A549 (cell line): Measurements from ENCODE around the gene ZNF407. TPM values are rescaled to one million over a fixed set of nuclear protein-coding genes. Genes with fewer than 3 reads are reported as not detected.

Experiments used
- ATAC-seq, 2 experiments: fragments of 200-7000 bp in 1 of 2; fragments of >200 bp in 1 of 2; cut with Nextera tagmentation in 1 of 2; cut with Tn5 transposase in 1 of 2; 3 replicates each; pipeline versions ENCODE4 v1.8.0 to v1.9.1; 2018 to 2020; ENCODE audit warnings: mild to moderate bottlenecking in 1 of 2, moderate library complexity in 1 of 2
- CTCF ChIA-PET: fragments of 300-600 bp; sonication (Branson Sonifier 250); formaldehyde crosslinking; extraction: SDS; loops from one replicate; lab custom pipeline; 2021; ENCODE audit warnings: antibody characterized with exemption, inconsistent platforms; lab: Yijun Ruan, JAX
- POLR2A ChIA-PET: fragments of 350-600 bp; formaldehyde crosslinking; extraction: SDS; loops from one replicate; lab custom pipeline; 2021; ENCODE audit warnings: antibody characterized with exemption, inconsistent platforms; lab: Yijun Ruan, JAX
- DNase-seq, 2 experiments: peaks; one replicate each; pipeline versions ENCODE4 v3.0.0 to v3.0.0-alpha.2; 2011 to 2016; ENCODE audit warnings: low read depth in 1 of 2, low spot score in 1 of 2
- FAIRE-seq: peaks from 2 replicates; lab custom pipeline; 2011; peaks lifted over from hg19 to GRCh38; lab: Jason Lieb, UNC
- H3K27ac ChIP-seq, 2 experiments: fragments of >200 bp; sonication (Bioruptor Twin); formaldehyde crosslinking; 3 replicates each; pipeline ENCODE4 v1.5.1; 2016 to 2017
- H3K4me1 ChIP-seq: fragments of >200 bp; sonication (Bioruptor Twin); formaldehyde crosslinking; 3 replicates; pipeline ENCODE4 v1.6.1; 2016
- H3K4me2 ChIP-seq: fragments of >200 bp; sonication (Bioruptor Twin); formaldehyde crosslinking; 3 replicates; pipeline ENCODE4 v1.6.1; 2016
- H3K4me3 ChIP-seq: fragments of >200 bp; sonication (Bioruptor Twin); formaldehyde crosslinking; 3 replicates; pipeline ENCODE4 v1.5.1; 2016
- H3K9me3 ChIP-seq: fragments of >200 bp; sonication (Bioruptor Twin); formaldehyde crosslinking; 3 replicates; pipeline ENCODE4 v1.6.1; 2016
- BCL3 ChIP-seq: fragments of >200 bp; sonication (Bioruptor Twin); formaldehyde crosslinking; IDR thresholded peaks from 3 replicates; pipeline ENCODE4 v1.6.1; 2016
- CBX2 ChIP-seq: fragments of 200-600 bp; sonication (generic); IDR thresholded peaks from 2 replicates; pipeline ENCODE4 v1.6.1; 2016; ENCODE audit warnings: low read depth, mild to moderate bottlenecking, borderline replicate concordance
- CEBPB ChIP-seq, 2 experiments: fragments of >200 bp in 1 of 2; sonication (Bioruptor Twin) in 1 of 2; formaldehyde crosslinking in 1 of 2; IDR thresholded peaks; 2 replicates each; pipeline ENCODE4 v1.6.1; 2012 to 2016
- CHD2 ChIP-seq: fragments of 150-350 bp; IDR thresholded peaks from 2 replicates; pipeline ENCODE4 v1.6.1; 2014; ENCODE audit warnings: low read length; ENCODE audit not compliant: partially characterized antibody
- CHD4 ChIP-seq: fragments of 200-600 bp; sonication (generic); IDR thresholded peaks from 2 replicates; pipeline ENCODE4 v1.6.1; 2016; ENCODE audit warnings: antibody characterized with exemption, mild to moderate bottlenecking, borderline replicate concordance
- EHMT2 ChIP-seq: fragments of 200-600 bp; sonication (generic); IDR thresholded peaks from 2 replicates; pipeline ENCODE4 v1.6.1; 2016; ENCODE audit warnings: antibody characterized with exemption, low read depth, mild to moderate bottlenecking, moderate library complexity
- ELK1 ChIP-seq: fragments of 150-350 bp; IDR thresholded peaks from 2 replicates; pipeline ENCODE4 v1.6.1; 2014; ENCODE audit warnings: low read depth, mild to moderate bottlenecking, low read length
- EP300 ChIP-seq, 2 experiments: fragments of >200 bp; sonication (Bioruptor Twin); formaldehyde crosslinking; IDR thresholded peaks; 2 replicates in 1 of 2; 3 replicates in 1 of 2; pipeline ENCODE4 v1.6.1; 2016 to 2017
- ESRRA ChIP-seq: fragments of 150-350 bp; IDR thresholded peaks from 2 replicates; pipeline ENCODE4 v1.6.1; 2014; ENCODE audit warnings: mild to moderate bottlenecking, low read length, borderline replicate concordance
- FOSB ChIP-seq: fragments of 250-450 bp; sonication (Bioruptor Pico); IDR thresholded peaks from 2 replicates; pipeline ENCODE4 v1.5.0; 2020; ENCODE audit warnings: mild to moderate bottlenecking, moderate library complexity
- HDAC2 ChIP-seq: fragments of 200-600 bp; sonication (generic); IDR thresholded peaks from 2 replicates; pipeline ENCODE4 v1.6.1; 2016
- HES2 ChIP-seq: fragments of >200 bp; sonication (Bioruptor Twin); formaldehyde crosslinking; IDR thresholded peaks from 2 replicates; pipeline ENCODE4 v1.6.1; 2016
- HEYL ChIP-seq: fragments of 250-450 bp; sonication (Bioruptor Pico); IDR thresholded peaks from 2 replicates; pipeline ENCODE4 v1.8.0; 2021; ENCODE audit warnings: mild to moderate bottlenecking, moderate library complexity
- HMGXB4 ChIP-seq: fragments of 250-450 bp; sonication (Bioruptor Pico); IDR thresholded peaks from 2 replicates; pipeline ENCODE4 v1.5.0; 2021; ENCODE audit warnings: mild to moderate bottlenecking, moderate library complexity, borderline replicate concordance
- HOXA7 ChIP-seq: fragments of 250-450 bp; sonication (Bioruptor Pico); IDR thresholded peaks from 2 replicates; pipeline ENCODE4 v1.5.0; 2020; ENCODE audit warnings: mild to moderate bottlenecking, moderate library complexity
- JUNB ChIP-seq: fragments of >200 bp; sonication (Bioruptor Twin); formaldehyde crosslinking; IDR thresholded peaks from 2 replicates; pipeline ENCODE4 v1.6.1; 2016
- KDM1A ChIP-seq: fragments of 200-600 bp; sonication (generic); IDR thresholded peaks from 2 replicates; pipeline ENCODE4 v1.6.1; 2016; ENCODE audit warnings: low read depth, mild to moderate bottlenecking
- MAFK ChIP-seq: fragments of 450-650 bp; IDR thresholded peaks from 2 replicates; pipeline ENCODE4 v1.6.1; 2014; ENCODE audit not compliant: partially characterized antibody
- NFE2L2 ChIP-seq: fragments of 150-350 bp; conservative IDR thresholded peaks from 2 replicates; pipeline ENCODE4 v1.6.1; 2014; ENCODE audit warnings: low read length
- POLR2A ChIP-seq: IDR thresholded peaks from 2 replicates; pipeline ENCODE4 v1.6.1; 2012; ENCODE audit warnings: mild to moderate bottlenecking, low read length
- RAD21 ChIP-seq, 2 experiments: fragments of >200 bp in 1 of 2; sonication (Bioruptor Twin) in 1 of 2; formaldehyde crosslinking in 1 of 2; IDR thresholded peaks in 1 of 2; conservative IDR thresholded peaks in 1 of 2; 2 replicates in 1 of 2; 3 replicates in 1 of 2; pipeline ENCODE4 v1.6.1; 2012 to 2018; ENCODE audit warnings: inconsistent platforms in 1 of 2
- RCOR1 ChIP-seq: fragments of 150-350 bp; IDR thresholded peaks from 2 replicates; pipeline ENCODE4 v1.6.1; 2014; ENCODE audit warnings: antibody characterized with exemption, low read length, low read depth
- RNF2 ChIP-seq: fragments of 200-600 bp; sonication (generic); IDR thresholded peaks from 2 replicates; pipeline ENCODE4 v1.6.1; 2016; ENCODE audit warnings: low read depth, mild to moderate bottlenecking, antibody characterized with exemption, moderate library complexity, borderline replicate concordance
- SMC3 ChIP-seq: fragments of >200 bp; sonication (Bioruptor Twin); formaldehyde crosslinking; IDR thresholded peaks from 3 replicates; pipeline ENCODE4 v1.6.1; 2018; ENCODE audit warnings: inconsistent platforms
- SREBF2 ChIP-seq: fragments of 450-650 bp; IDR thresholded peaks from 2 replicates; pipeline ENCODE4 v1.6.1; 2014; ENCODE audit warnings: mild to moderate bottlenecking, moderate library complexity
- ZFP36 ChIP-seq: fragments of 450-650 bp; IDR thresholded peaks from 2 replicates; pipeline ENCODE4 v1.6.1; 2014; ENCODE audit warnings: borderline replicate concordance; ENCODE audit not compliant: partially characterized antibody
- ZNF302 ChIP-seq: fragments of 250-450 bp; sonication (Bioruptor Pico); IDR thresholded peaks from 2 replicates; pipeline ENCODE4 v1.9.0; 2021; ENCODE audit warnings: inconsistent platforms, mild to moderate bottlenecking, moderate library complexity
- ZSCAN20 ChIP-seq: fragments of 250-450 bp; sonication (Bioruptor Pico); IDR thresholded peaks from 2 replicates; pipeline ENCODE4 v1.8.0; 2022; ENCODE audit warnings: mild to moderate bottlenecking, moderate library complexity
- WGBS: methylation state at CpG from one replicate; pipeline ENCODE4 v1.1.6; 2017; ENCODE audit errors: missing lambda C conversion rate; 5-methylcytosine and 5-hydroxymethylcytosine counted together
- polyA plus RNA-seq, 4 experiments: library from polyadenylated mRNA; depleted of rRNA in 3 of 4; stranded (reverse); fragments of >200 nt; fragmentation: RNase III in 1 of 4; extraction: RNeasy Plus Mini Kit Qiagen cat#74134 plus additional on column Dnase treatment in 1 of 4; gene quantifications; 2 replicates in 3 of 4; 3 replicates in 1 of 4; pipeline ENCODE4 v1.2.3, GENCODE V29; 2011 to 2017

ZNF407 gene
- polyA plus RNA-seq, 2 of the 4 experiments (the other 2 are of a cell fraction): 2.5 to 3.0 TPM

GRCh38 chr18:74996055-74996454 is 398.4 kb downstream of the ZNF407 start:
- 90% methylated on average over 6 of the region's 6 CpGs for WGBS
- CTCF ChIA-PET: no interaction called here
- ATAC-seq (no peak), FAIRE-seq (no peak), DNase-seq (no peak)
- no peak overlapping the region for H3K27ac ChIP-seq
- H3K4me3 ChIP-seq: no peak overlapping the region
- no peaks in the 10 kb centered on the region for H3K4me1 ChIP-seq
- H3K4me2 ChIP-seq: no peak overlapping the region
- POLR2A ChIA-PET: no interaction called here
- no peaks in the 10 kb centered on the region for H3K9me3 ChIP-seq
- TF ChIP-seq CBX2 (no peak), HEYL (CRISPR knock-in tag) (no peak), JUNB (no peak), ZSCAN20 (CRISPR knock-in tag) (no peak), ELK1 (no peak), SREBF2 (no peak), CHD2 (no peak), BCL3 (no peak), ZFP36 (no peak), POLR2A (no peak), NFE2L2 (no peak), CEBPB (IDR thresholded peaks at IDR 0.05) (no peak)

GRCh38 chr18:74996996-74997395 is 399.3 kb downstream of the ZNF407 start:
- FAIRE-seq (no peak), DNase-seq (no peak), ATAC-seq (no peak)
- Histone ChIP-seq H3K4me2 (no peak overlapping the region), H3K4me1 (no peaks in the 10 kb centered on the region), H3K9me3 (no peaks in the 10 kb centered on the region), H3K27ac (no peak overlapping the region), H3K4me3 (no peak overlapping the region)
- CTCF ChIA-PET: no interaction called here
- TF ChIP-seq ZNF302 (CRISPR knock-in tag) (no peak), KDM1A (no peak), FOSB (CRISPR knock-in tag) (no peak), CHD4 (no peak), ESRRA (no peak), RNF2 (no peak), ZFP36 (no peak)
- POLR2A ChIA-PET: no interaction called here
- WGBS: 68% methylated on average over 6 of the region's 6 CpGs

GRCh38 chr18:75000920-75001319 is 403.2 kb downstream of the ZNF407 start:
- ChIA-PET POLR2A (no interaction called here), CTCF (no interaction called here)
- no peak overlapping the region for H3K27ac ChIP-seq
- FAIRE-seq: no peak
- H3K4me1 ChIP-seq: no peaks in the 10 kb centered on the region
- no peak overlapping the region for H3K4me3 ChIP-seq
- no peak for DNase-seq
- ATAC-seq: no peak
- TF ChIP-seq HES2 (no peak), ZFP36 (no peak), HOXA7 (CRISPR knock-in tag) (no peak), EHMT2 (no peak)
- no peaks in the 10 kb centered on the region for H3K9me3 ChIP-seq
- WGBS: 83% methylated on average over 3 of the region's 3 CpGs
- no peak overlapping the region for H3K4me2 ChIP-seq

- Histone ChIP-seq H3K4me3 (no peak overlapping the region), H3K27ac (no peak overlapping the region), H3K4me1 (no peaks in the 10 kb centered on the region), H3K9me3 (no peaks in the 10 kb centered on the region), H3K4me2 (no peak overlapping the region)
- TF ChIP-seq CBX2 (no peak), HDAC2 (no peak), FOSB (CRISPR knock-in tag) (no peak), HMGXB4 (CRISPR knock-in tag) (no peak), RAD21 (conservative IDR thresholded peaks at IDR 0.05 in 1 of 2, IDR thresholded peaks at IDR 0.05 in 1 of 2) (no peak), SMC3 (no peak), EP300 (IDR thresholded peaks at IDR 0.05) (no peak), CEBPB (IDR thresholded peaks at IDR 0.05) (no peak), RCOR1 (no peak), MAFK (no peak)
- no peak for ATAC-seq
- ChIA-PET CTCF (no interaction called here), POLR2A (no interaction called here)
- WGBS: 80% methylated on average over 2 of the region's 2 CpGs
- no peak for FAIRE-seq
- no peak for DNase-seq
These were observed 405.4 kb downstream of the ZNF407 start for GRCh38 chr18:75003039-75003438.
